ENCODE measurements around the gene USP11. TPM values are rescaled to one million over a fixed set of nuclear protein-coding genes. Genes with fewer than 3 reads are reported as not detected.
"Not testable (repeated sequence)": the region's sequence is repeated elsewhere in the genome, so short reads cannot be mapped to it uniquely, and the experiment has no call there.

Gene USP11
- total and polyA plus RNA-seq, 5 experiments from 2014 or later: 130 to 195 (median 171) TPM

GRCh38 chrX:47266643-47267042 is 33.8 kb downstream of the USP11 start:
- DNase-seq (no peak), ATAC-seq (no peak)
- POLR2A ChIA-PET: no interaction called here
- no peaks in the 10 kb centered on the region for H3K9me3 Mint-ChIP-seq
- peaks cover 0 to 5% (median 0%) of the 10 kb centered on the region in 3 donors for H3K36me3 Mint-ChIP-seq
- no peaks in the 10 kb centered on the region for H3K27me3 Mint-ChIP-seq
- no peaks in the 10 kb centered on the region for H3K4me1 Mint-ChIP-seq
- no peak overlapping the region for H3K27ac Mint-ChIP-seq
- H3K4me3 Mint-ChIP-seq: no peak overlapping the region

GRCh38 chrX:47272013-47272408 is 39.2 kb downstream of the USP11 start:
- H3K4me3 Mint-ChIP-seq: no peak overlapping the region
- peaks cover 0 to 4% (median 0%) of the 10 kb centered on the region in 4 donors for H3K4me1 Mint-ChIP-seq
- no peaks in the 10 kb centered on the region for H3K27me3 Mint-ChIP-seq
- ATAC-seq (no peak), DNase-seq (no peak)
- no peaks in the 10 kb centered on the region for H3K9me3 Mint-ChIP-seq
- POLR2A ChIA-PET: no interaction called here
- H3K36me3 Mint-ChIP-seq: no peaks in the 10 kb centered on the region
- H3K27ac Mint-ChIP-seq: peak overlapping the region in 1 of 10 donors; percentile 56

- no peak for DNase-seq
- POLR2A ChIA-PET: no interaction called here
- Mint-ChIP-seq H3K27ac (no peak overlapping the region), H3K9me3 (no peaks in the 10 kb centered on the region), H3K4me1 (peaks cover 0 to 4% (median 0%) of the 10 kb centered on the region in 4 donors), H3K4me3 (no peak overlapping the region), H3K27me3 (no peaks in the 10 kb centered on the region), H3K36me3 (no peaks in the 10 kb centered on the region)
- ATAC-seq: no peak
Measured at GRCh38 chrX:47273011-47273730, 40.4 kb downstream of the USP11 start.

- Mint-ChIP-seq H3K36me3 (no peaks in the 10 kb centered on the region), H3K9me3 (no peaks in the 10 kb centered on the region), H3K4me1 (no peaks in the 10 kb centered on the region), H3K27me3 (no peaks in the 10 kb centered on the region), H3K4me3 (no peak overlapping the region), H3K27ac (no peak overlapping the region)
- POLR2A ChIA-PET: no interaction called here
- ATAC-seq (no peak), DNase-seq (no peak)
Measured at GRCh38 chrX:47278691-47279090, 45.9 kb downstream of the USP11 start.

GRCh38 chrX:47283015-47283771 is 50.4 kb downstream of the USP11 start:
- ATAC-seq (no peak), DNase-seq (no peak)
- peaks cover 0 to 6% (median 3%) of the 10 kb centered on the region in 4 donors for H3K4me1 Mint-ChIP-seq
- H3K4me3 Mint-ChIP-seq: peak overlapping the region in 1 of 10 donors; percentile 22
- H3K9me3 Mint-ChIP-seq: no peaks in the 10 kb centered on the region
- H3K27ac Mint-ChIP-seq: no peak overlapping the region
- no peaks in the 10 kb centered on the region for H3K36me3 Mint-ChIP-seq
- H3K27me3 Mint-ChIP-seq: no peaks in the 10 kb centered on the region
- POLR2A ChIA-PET: no interaction called here

- ATAC-seq, H3K27me3 Mint-ChIP-seq, H3K9me3 Mint-ChIP-seq, H3K4me3 Mint-ChIP-seq, H3K4me1 Mint-ChIP-seq, DNase-seq, H3K27ac Mint-ChIP-seq, H3K36me3 Mint-ChIP-seq: not testable (repeated sequence)
- POLR2A ChIA-PET: interaction anchor here (0.6 kb wide), 1 partner anchor 46 kb away, joined by 3 read pairs; no protein-coding TSS in a partner anchor
Measured at GRCh38 chrX:47284616-47285015, 51.8 kb downstream of the USP11 start.

- POLR2A ChIA-PET: no interaction called here
- no peaks in the 10 kb centered on the region for H3K36me3 Mint-ChIP-seq
- peaks cover 0 to 6% (median 3%) of the 10 kb centered on the region in 4 donors for H3K4me1 Mint-ChIP-seq
- no peaks in the 10 kb centered on the region for H3K9me3 Mint-ChIP-seq
- peak overlapping the region in 2 of 10 donors; percentile 1 to 80 for H3K27ac Mint-ChIP-seq
- H3K4me3 Mint-ChIP-seq: peak overlapping the region in 1 of 10 donors; percentile 16
- DNase-seq (no peak), ATAC-seq (no peak)
- no peaks in the 10 kb centered on the region for H3K27me3 Mint-ChIP-seq
Measured at GRCh38 chrX:47285836-47286320, 53.1 kb downstream of the USP11 start.

- H3K4me1 Mint-ChIP-seq: peaks cover 0 to 2% (median 0%) of the 10 kb centered on the region in 4 donors
- POLR2A ChIA-PET: no interaction called here
- H3K4me3 Mint-ChIP-seq: no peak overlapping the region
- peaks cover 0 to 6% (median 0%) of the 10 kb centered on the region in 5 donors for H3K27me3 Mint-ChIP-seq
- H3K36me3 Mint-ChIP-seq: no peaks in the 10 kb centered on the region
- H3K9me3 Mint-ChIP-seq: peaks cover 0 to 4% (median 0%) of the 10 kb centered on the region in 9 donors
- DNase-seq: no peak
- peak overlapping the region in 1 of 10 donors; percentile 28 for H3K27ac Mint-ChIP-seq
- ATAC-seq: no peak
Measured at GRCh38 chrX:47293106-47293505, 60.3 kb downstream of the USP11 start.

- no peaks in the 10 kb centered on the region for H3K36me3 Mint-ChIP-seq
- peaks cover 0 to 4% (median 0%) of the 10 kb centered on the region in 9 donors for H3K9me3 Mint-ChIP-seq
- peaks cover 0 to 2% (median 0%) of the 10 kb centered on the region in 4 donors for H3K4me1 Mint-ChIP-seq
- POLR2A ChIA-PET: interaction anchor here (0.6 kb wide), 1 partner anchor 173 kb away, joined by 3 read pairs; no protein-coding TSS in a partner anchor
- no peak for ATAC-seq
- H3K27ac Mint-ChIP-seq: no peak overlapping the region
- peaks cover 0 to 6% (median 0%) of the 10 kb centered on the region in 5 donors for H3K27me3 Mint-ChIP-seq
- DNase-seq: no peak
- no peak overlapping the region for H3K4me3 Mint-ChIP-seq
Measured at GRCh38 chrX:47296766-47297365, 64.1 kb downstream of the USP11 start.

GRCh38 chrX:47297874-47298273 is 65.1 kb downstream of the USP11 start:
- POLR2A ChIA-PET: no interaction called here

More at GRCh38 chrX:47297874-47298273, 65.1 kb downstream of the USP11 start:
- Mint-ChIP-seq H3K27me3 (peaks cover 0 to 2% (median 0%) of the 10 kb centered on the region in 5 donors), H3K27ac (no peak overlapping the region), H3K9me3 (peaks cover 0 to 4% (median 0%) of the 10 kb centered on the region in 9 donors), H3K4me3 (no peak overlapping the region), H3K36me3 (no peaks in the 10 kb centered on the region), H3K4me1 (peaks cover 0 to 2% (median 0%) of the 10 kb centered on the region in 4 donors)
- ATAC-seq: no peak
- DNase-seq: no peak
